K562 (cell line): ENCODE measurements around the gene PGP. TPM values are rescaled to one million over a fixed set of nuclear protein-coding genes. Genes with fewer than 3 reads are reported as not detected.
A peak's percentile ranks its signal among the peaks of the same experiment; 100 is the strongest.

Experiments
- ELK1 ChIP-seq: sonication (generic); formaldehyde crosslinking; IDR thresholded peaks from 2 replicates; pipeline ENCODE4 v1.8.1; 2022; ENCODE audit warnings: missing genetic modification reagents
- FIP1L1 ChIP-seq: fragments of 200-400 bp; formaldehyde crosslinking; IDR thresholded peaks from 2 replicates; pipeline ENCODE4 v1.6.1; 2018; ENCODE audit warnings: mild to moderate bottlenecking, low read depth, low read length; ENCODE audit not compliant: poor library complexity, severe bottlenecking
- HMGXB4 ChIP-seq: sonication (generic); formaldehyde crosslinking; IDR thresholded peaks from 2 replicates; pipeline ENCODE4 v1.8.1; 2023; ENCODE audit warnings: mild to moderate bottlenecking, missing genetic modification reagents
- JUN ChIP-seq, 2 experiments: sonication (generic) in 1 of 2; formaldehyde crosslinking in 1 of 2; IDR thresholded peaks; 2 replicates each; pipeline versions ENCODE4 v1.6.1 to v1.8.0; 2012 to 2022; ENCODE audit warnings: borderline replicate concordance in 2 of 2, mild to moderate bottlenecking in 2 of 2, improper control_type of control experiment in 1 of 2, low read depth in 1 of 2, low read length in 1 of 2, missing genetic modification reagents in 1 of 2
- KAT7 ChIP-seq: sonication (generic); formaldehyde crosslinking; IDR thresholded peaks from 2 replicates; pipeline ENCODE4 v1.8.0; 2022; ENCODE audit warnings: missing genetic modification reagents, mild to moderate bottlenecking, borderline replicate concordance
- MCM3 ChIP-seq: fragments of 450-650 bp; IDR thresholded peaks from 2 replicates; pipeline ENCODE4 v1.6.1; 2016
- MYNN ChIP-seq, 2 experiments: sonication (generic); formaldehyde crosslinking in 1 of 2; IDR thresholded peaks; 2 replicates each; pipeline versions ENCODE4 v1.5.0 to v1.6.1; 2016 to 2020; ENCODE audit warnings: antibody characterized with exemption in 1 of 2, missing genetic modification reagents in 1 of 2
- NR2C1 ChIP-seq, 2 experiments: fragments of 450-650 bp; IDR thresholded peaks; 2 replicates each; pipeline ENCODE4 v1.6.1; 2017; ENCODE audit warnings: mild to moderate bottlenecking in 2 of 2, antibody characterized with exemption in 1 of 2, inconsistent platforms in 1 of 2, missing compliant biosample characterization in 1 of 2, missing genetic modification characterization in 1 of 2
- PCBP1 ChIP-seq: fragments of 200-400 bp; formaldehyde crosslinking; IDR thresholded peaks from 2 replicates; pipeline ENCODE4 v1.6.1; 2018; ENCODE audit warnings: mild to moderate bottlenecking, low read depth, low read length; ENCODE audit not compliant: poor library complexity, severe bottlenecking
- POLR2G ChIP-seq: fragments of 200-400 bp; formaldehyde crosslinking; IDR thresholded peaks from 2 replicates; pipeline ENCODE4 v1.6.1; 2017; ENCODE audit warnings: low read depth, mild to moderate bottlenecking, antibody characterized with exemption, low read length, moderate library complexity
- RBM22 ChIP-seq: fragments of 200-400 bp; formaldehyde crosslinking; IDR thresholded peaks from 2 replicates; pipeline ENCODE4 v1.6.1; 2018; ENCODE audit warnings: low read length, low read depth; ENCODE audit not compliant: poor library complexity, severe bottlenecking
- RNF2 ChIP-seq: sonication (generic); IDR thresholded peaks from 2 replicates; pipeline ENCODE4 v1.6.1; 2016
- TBL1XR1 ChIP-seq, 2 experiments: IDR thresholded peaks; 2 replicates each; pipeline ENCODE4 v1.6.1; 2012; ENCODE audit warnings: improper control_type of control experiment in 2 of 2, low read length in 2 of 2, mild to moderate bottlenecking in 1 of 2
- YY1 ChIP-seq, 3 experiments: IDR thresholded peaks; 2 replicates each; pipeline ENCODE4 v1.6.1; 2011; ENCODE audit warnings: low read length in 2 of 3, mild to moderate bottlenecking in 2 of 3, moderate library complexity in 2 of 3, borderline replicate concordance in 1 of 3, control low read depth in 1 of 3, low read depth in 1 of 3; ENCODE audit not compliant: insufficient read depth in 3 of 3, insufficient replicate concordance in 2 of 3, control insufficient read depth in 1 of 3, insufficient read length in 1 of 3; ENCODE audit errors: extremely low read depth in 1 of 3
- ZBED1 ChIP-seq: IDR thresholded peaks from 2 replicates; pipeline ENCODE4 v1.6.1; 2014
- ZNF146 ChIP-seq: IDR thresholded peaks from one replicate; pipeline ENCODE4 v1.6.1; 2018; ENCODE audit warnings: missing compliant biosample characterization; ENCODE audit not compliant: unreplicated experiment
- ZNF263 ChIP-seq: sonication (generic); formaldehyde crosslinking; IDR thresholded peaks from 2 replicates; pipeline ENCODE4 v1.8.0; 2022; ENCODE audit warnings: mild to moderate bottlenecking, missing genetic modification reagents, borderline replicate concordance
- ZNF561 ChIP-seq: fragments of 450-650 bp; formaldehyde crosslinking; conservative IDR thresholded peaks from 2 replicates; pipeline ENCODE4 v1.4.0; 2020; ENCODE audit warnings: mild to moderate bottlenecking, moderate library complexity
- ZNF644 ChIP-seq: fragments of 200-800 bp; sonication (Bioruptor generic); IDR thresholded peaks from 2 replicates; pipeline ENCODE4 v1.6.1; 2016; ENCODE audit warnings: low read depth, missing genetic modification characterization, missing compliant biosample characterization
- ZNF717 ChIP-seq: fragments of 250-450 bp; sonication (Bioruptor Pico); IDR thresholded peaks from 2 replicates; pipeline ENCODE4 v1.5.0; 2021
- polyA plus RNA-seq, 8 experiments: library from polyadenylated mRNA; depleted of rRNA in 4 of 8; stranded (reverse) in 5 of 8; unstranded in 3 of 8; fragments of >200 nt; fragmentation: Nextera tagmentation in 2 of 8; fragmentation: Illumina TruSeq in 1 of 8; extraction: Ambion mirVana in 2 of 8; extraction: Trizol in 1 of 8; gene quantifications; 2 replicates each; pipeline versions ENCODE4 v1.2.1 to v1.2.3, GENCODE V29; 2011 to 2014; ENCODE audit warnings: inconsistent platforms in 1 of 8, missing spikeins in 1 of 8
- total RNA-seq, 7 experiments: library from RNA; depleted of rRNA in 6 of 7; stranded (reverse); fragments of >200 nt in 6 of 7; fragmentation: Illumina TruSeq in 2 of 7; extraction: Trizol in 2 of 7; gene quantifications; 2 replicates each; pipeline versions ENCODE4 v1.2.1 to v1.2.3, GENCODE V29; 2011 to 2021; ENCODE audit warnings: low replicate concordance in 1 of 7

The PGP gene
- total and polyA plus RNA-seq, 9 of the 15 experiments (the other 6 are each of a cell fraction or from before 2014, with no cell fraction given), result 1.1 to 57.6 (median 19.6) TPM

- TF ChIP-seq YY1 (IDR thresholded peaks at IDR 0.05; ENCODE audit: borderline replicate concordance in 1 of 3, control insufficient read depth in 1 of 3, extremely low read depth in 1 of 3, insufficient read depth in 3 of 3, insufficient read length in 1 of 3, insufficient replicate concordance in 2 of 3, low read depth in 1 of 3, low read length in 2 of 3) (no peak), KAT7 (CRISPR knock-in tag) (no peak), ZNF644 (no peak), ZNF146 (CRISPR knock-in tag) (no peak), RBM22 (peak; percentile 85), RNF2 (no peak), ZNF717 (CRISPR knock-in tag) (no peak), FIP1L1 (peak; percentile 74), MCM3 (no peak), ZBED1 (no peak), ZNF263 (CRISPR knock-in tag) (no peak), JUN (IDR thresholded peaks at IDR 0.05; ENCODE audit: borderline replicate concordance, low read depth, low read length) (no peak), JUN (CRISPR knock-in tag; IDR thresholded peaks at IDR 0.05; ENCODE audit: borderline replicate concordance) (no peak), ELK1 (no peak), POLR2G (peak; percentile 58), PCBP1 (peak; percentile 53), TBL1XR1 (IDR thresholded peaks at IDR 0.05; ENCODE audit: low read length in 2 of 2) (no peak), NR2C1 (IDR thresholded peaks at IDR 0.05) (no peak), NR2C1 (tag; IDR thresholded peaks at IDR 0.05) (no peak), HMGXB4 (CRISPR knock-in tag) (no peak), MYNN (IDR thresholded peaks at IDR 0.05) (peak; percentile 28; the same call in 1 of the 2 replicates), MYNN (CRISPR knock-in tag; IDR thresholded peaks at IDR 0.05) (no peak), ZNF561 (no peak)
These were observed 23.0 kb upstream of the PGP start (continued) for GRCh38 chr16:2237493-2238149.
